ENCODE measurements around the gene DNASE1L3. TPM values are rescaled to one million over a fixed set of nuclear protein-coding genes. Genes with fewer than 3 reads are reported as not detected.

The DNASE1L3 gene
- total and polyA plus RNA-seq, 2 of the 13 experiments (the other 11 are each of a cell fraction or from before 2014, with no cell fraction given): 0.86 to 1.7 TPM

DNA sequence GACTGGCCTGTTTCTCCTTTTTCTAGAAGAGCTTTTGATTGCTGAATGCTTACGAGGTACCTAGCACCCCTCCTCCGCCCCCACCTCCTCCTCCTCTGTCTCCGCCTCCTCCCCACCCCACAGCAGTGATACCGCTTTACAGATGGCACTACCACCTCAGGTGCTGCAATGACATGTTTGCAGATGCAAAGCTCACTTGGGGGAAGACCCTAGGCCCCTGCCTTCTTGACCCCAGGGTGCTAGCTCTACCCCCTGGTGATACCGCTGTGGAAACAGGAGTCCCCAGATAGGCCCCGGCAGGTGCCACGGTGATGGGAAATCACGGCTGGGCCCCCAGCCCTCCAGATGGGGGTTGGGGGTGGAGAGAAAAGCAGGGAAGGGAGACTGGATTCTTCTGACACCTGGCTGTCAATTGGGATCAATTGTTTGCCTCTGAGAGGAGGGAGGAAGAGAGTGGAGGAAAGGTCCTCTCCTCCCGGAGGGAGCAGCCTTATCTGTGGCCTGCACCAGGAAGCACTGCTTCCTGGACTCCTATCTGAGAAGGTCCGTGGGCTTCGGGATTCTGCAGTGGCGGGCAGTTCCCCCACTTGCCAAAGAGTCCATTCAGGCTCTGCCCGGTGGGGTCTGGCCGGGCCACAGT, 37.6 kb downstream of the DNASE1L3 start (continued):
- TF ChIP-seq HINFP (CRISPR knock-in tag; IDR thresholded peaks at IDR 0.05; ENCODE audit: low read depth) (no peak), ZMAT3 (CRISPR knock-in tag; conservative IDR thresholded peaks at IDR 0.05) (no peak), CREB3 (CRISPR knock-in tag; IDR thresholded peaks at IDR 0.05) (no peak), PHF21A (CRISPR knock-in tag; IDR thresholded peaks at IDR 0.05) (no peak), ZNF563 (CRISPR knock-in tag; IDR thresholded peaks at IDR 0.05) (no peak), PATZ1 (CRISPR knock-in tag; IDR thresholded peaks at IDR 0.05) (peak; percentile 72), ZNF343 (CRISPR knock-in tag; IDR thresholded peaks at IDR 0.05) (no peak), NFE2L1 (CRISPR knock-in tag; IDR thresholded peaks at IDR 0.05; ENCODE audit: borderline replicate concordance) (no peak), PBX3 (CRISPR knock-in tag; IDR thresholded peaks at IDR 0.05; ENCODE audit: borderline replicate concordance) (no peak)
- TF ChIP-seq, protein P1, sequence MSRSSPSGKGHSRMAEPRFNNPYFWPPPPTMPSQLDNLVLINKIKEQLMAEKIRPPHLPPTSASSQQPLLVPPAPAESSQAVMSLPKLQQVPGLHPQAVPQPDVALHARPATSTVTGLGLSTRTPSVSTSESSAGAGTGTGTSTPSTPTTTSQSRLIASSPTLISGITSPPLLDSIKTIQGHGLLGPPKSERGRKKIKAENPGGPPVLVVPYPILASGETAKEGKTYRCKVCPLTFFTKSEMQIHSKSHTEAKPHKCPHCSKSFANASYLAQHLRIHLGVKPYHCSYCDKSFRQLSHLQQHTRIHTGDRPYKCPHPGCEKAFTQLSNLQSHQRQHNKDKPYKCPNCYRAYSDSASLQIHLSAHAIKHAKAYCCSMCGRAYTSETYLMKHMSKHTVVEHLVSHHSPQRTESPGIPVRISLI (CRISPR knock-in tag; IDR thresholded peaks at IDR 0.05; ENCODE audit: borderline replicate concordance): no peak
- TF ChIP-seq, protein P2, sequence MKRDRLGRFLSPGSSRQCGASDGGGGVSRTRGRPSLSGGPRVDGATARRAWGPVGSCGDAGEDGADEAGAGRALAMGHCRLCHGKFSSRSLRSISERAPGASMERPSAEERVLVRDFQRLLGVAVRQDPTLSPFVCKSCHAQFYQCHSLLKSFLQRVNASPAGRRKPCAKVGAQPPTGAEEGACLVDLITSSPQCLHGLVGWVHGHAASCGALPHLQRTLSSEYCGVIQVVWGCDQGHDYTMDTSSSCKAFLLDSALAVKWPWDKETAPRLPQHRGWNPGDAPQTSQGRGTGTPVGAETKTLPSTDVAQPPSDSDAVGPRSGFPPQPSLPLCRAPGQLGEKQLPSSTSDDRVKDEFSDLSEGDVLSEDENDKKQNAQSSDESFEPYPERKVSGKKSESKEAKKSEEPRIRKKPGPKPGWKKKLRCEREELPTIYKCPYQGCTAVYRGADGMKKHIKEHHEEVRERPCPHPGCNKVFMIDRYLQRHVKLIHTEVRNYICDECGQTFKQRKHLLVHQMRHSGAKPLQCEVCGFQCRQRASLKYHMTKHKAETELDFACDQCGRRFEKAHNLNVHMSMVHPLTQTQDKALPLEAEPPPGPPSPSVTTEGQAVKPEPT (CRISPR knock-in tag; IDR thresholded peaks at IDR 0.05; ENCODE audit: low read depth): no peak
- TF ChIP-seq, protein P3, sequence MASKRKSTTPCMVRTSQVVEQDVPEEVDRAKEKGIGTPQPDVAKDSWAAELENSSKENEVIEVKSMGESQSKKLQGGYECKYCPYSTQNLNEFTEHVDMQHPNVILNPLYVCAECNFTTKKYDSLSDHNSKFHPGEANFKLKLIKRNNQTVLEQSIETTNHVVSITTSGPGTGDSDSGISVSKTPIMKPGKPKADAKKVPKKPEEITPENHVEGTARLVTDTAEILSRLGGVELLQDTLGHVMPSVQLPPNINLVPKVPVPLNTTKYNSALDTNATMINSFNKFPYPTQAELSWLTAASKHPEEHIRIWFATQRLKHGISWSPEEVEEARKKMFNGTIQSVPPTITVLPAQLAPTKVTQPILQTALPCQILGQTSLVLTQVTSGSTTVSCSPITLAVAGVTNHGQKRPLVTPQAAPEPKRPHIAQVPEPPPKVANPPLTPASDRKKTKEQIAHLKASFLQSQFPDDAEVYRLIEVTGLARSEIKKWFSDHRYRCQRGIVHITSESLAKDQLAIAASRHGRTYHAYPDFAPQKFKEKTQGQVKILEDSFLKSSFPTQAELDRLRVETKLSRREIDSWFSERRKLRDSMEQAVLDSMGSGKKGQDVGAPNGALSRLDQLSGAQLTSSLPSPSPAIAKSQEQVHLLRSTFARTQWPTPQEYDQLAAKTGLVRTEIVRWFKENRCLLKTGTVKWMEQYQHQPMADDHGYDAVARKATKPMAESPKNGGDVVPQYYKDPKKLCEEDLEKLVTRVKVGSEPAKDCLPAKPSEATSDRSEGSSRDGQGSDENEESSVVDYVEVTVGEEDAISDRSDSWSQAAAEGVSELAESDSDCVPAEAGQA (IDR thresholded peaks at IDR 0.05; ENCODE audit: low read depth): no peak
- TF ChIP-seq, protein P3 (CRISPR knock-in tag; IDR thresholded peaks at IDR 0.05; ENCODE audit: borderline replicate concordance): no peak
